GM12891 (cell line): Measurements from ENCODE around the gene TWF2.

Experiments used
- POLR2A ChIP-seq: IDR thresholded peaks from 2 replicates; pipeline ENCODE4 v1.6.1; 2011; ENCODE audit warnings: low read depth, low read length, control low read depth
- POLR2AphosphoS5 ChIP-seq: IDR thresholded peaks from 2 replicates; pipeline ENCODE4 v1.6.1; 2011; ENCODE audit warnings: low read depth, low read length, control low read depth
- POU2F2 ChIP-seq: IDR thresholded peaks from 2 replicates; pipeline ENCODE4 v1.6.1; 2011; ENCODE audit warnings: low read depth, mild to moderate bottlenecking, control low read depth, low read length, moderate library complexity
- SPI1 ChIP-seq: IDR thresholded peaks from 2 replicates; pipeline ENCODE4 v1.6.1; 2011; ENCODE audit warnings: low read depth, low read length, control low read depth
- TAF1 ChIP-seq: IDR thresholded peaks from 2 replicates; pipeline ENCODE4 v1.6.1; 2011; ENCODE audit warnings: low read depth, low read length, control low read depth

DNA sequence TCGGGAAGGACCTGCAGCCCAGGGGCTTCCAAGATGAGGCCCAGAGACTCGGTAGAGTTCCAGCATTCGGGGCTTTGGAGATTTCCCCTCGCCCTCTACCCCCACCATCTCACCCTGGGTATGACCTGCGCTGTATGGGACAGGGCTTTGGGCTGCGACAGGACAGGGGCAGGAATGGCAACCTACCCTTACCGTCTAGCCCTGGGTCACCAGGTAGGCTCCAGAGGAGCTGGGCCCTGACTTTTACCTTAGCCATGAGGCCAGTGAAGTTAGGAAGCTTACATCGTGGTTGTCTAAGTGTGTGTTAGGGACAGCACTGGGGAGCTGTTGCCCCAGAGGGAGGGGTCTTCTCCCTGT lies 7.3 kb upstream of the TWF2 start:
- TF ChIP-seq POLR2A (no peak), SPI1 (no peak), POLR2AphosphoS5 (no peak), TAF1 (no peak), POU2F2 (no peak)
